Neural crest cell (in vitro differentiated cells): ENCODE measurements around the gene EIF2AK3. TPM values are rescaled to one million over a fixed set of nuclear protein-coding genes. Genes with fewer than 3 reads are reported as not detected.

ENCODE experiments used
- DNase-seq: peaks from one replicate; pipeline ENCODE4 v3.0.0; 2021; ENCODE audit warnings: low read depth, mixed read lengths, low spot score
- H3K27ac Mint-ChIP-seq: one replicate; pipeline ENCODE4 v1.8.0; 2021; ENCODE audit warnings: mild to moderate bottlenecking, mixed read lengths; ENCODE audit not compliant: unreplicated experiment
- H3K27me3 Mint-ChIP-seq: 2 replicates; pipeline ENCODE4 v1.8.0; 2021; ENCODE audit warnings: low read depth, mild to moderate bottlenecking, mixed read lengths
- H3K36me3 Mint-ChIP-seq: 2 replicates; pipeline ENCODE4 v1.8.0; 2021; ENCODE audit warnings: low read depth, mild to moderate bottlenecking, mixed read lengths
- H3K4me1 Mint-ChIP-seq: 2 replicates; pipeline ENCODE4 v1.8.0; 2021; ENCODE audit warnings: mixed read lengths
- H3K4me3 Mint-ChIP-seq: one replicate; pipeline ENCODE4 v1.8.0; 2021; ENCODE audit warnings: mild to moderate bottlenecking, mixed read lengths
- H3K9me3 Mint-ChIP-seq: 2 replicates; pipeline ENCODE4 v1.8.0; 2021; ENCODE audit warnings: mixed read lengths
- CTCF ChIP-seq: fragments of 200-600 bp; sonication (generic); conservative IDR thresholded peaks from 2 replicates; pipeline ENCODE4 v1.5.0; 2021; ENCODE audit warnings: antibody characterized with exemption, mild to moderate bottlenecking
- total RNA-seq: library from RNA; stranded (reverse); gene quantifications from 2 replicates; pipeline ENCODE4 v1.2.1, GENCODE V29; 2021

The EIF2AK3 gene
- total RNA-seq, 1 donor from 2014 or later: 15.2 TPM

- H3K4me1 Mint-ChIP-seq: no peaks in the 10 kb centered on the region
- no peaks in the 10 kb centered on the region for H3K27me3 Mint-ChIP-seq
- no peaks in the 10 kb centered on the region for H3K9me3 Mint-ChIP-seq
- H3K36me3 Mint-ChIP-seq: peaks cover 14% of the 10 kb centered on the region
- TF ChIP-seq CTCF: no peak
- H3K27ac Mint-ChIP-seq: no peak overlapping the region
- no peak overlapping the region for H3K4me3 Mint-ChIP-seq
- no peak for DNase-seq
Measured at GRCh38 chr2:88580088-88580487, 47.2 kb downstream of the EIF2AK3 start.

GRCh38 chr2:88575630-88576029, 51.6 kb downstream of the EIF2AK3 start:
- no peak overlapping the region for H3K27ac Mint-ChIP-seq
- H3K4me3 Mint-ChIP-seq: no peak overlapping the region
- no peak for TF ChIP-seq CTCF
- H3K36me3 Mint-ChIP-seq: peaks cover 15% of the 10 kb centered on the region
- H3K9me3 Mint-ChIP-seq: no peaks in the 10 kb centered on the region
- DNase-seq: no peak
- H3K4me1 Mint-ChIP-seq: no peaks in the 10 kb centered on the region
- H3K27me3 Mint-ChIP-seq: no peaks in the 10 kb centered on the region

- H3K9me3 Mint-ChIP-seq: no peaks in the 10 kb centered on the region
- no peak for DNase-seq
- H3K4me3 Mint-ChIP-seq: no peak overlapping the region
- no peak overlapping the region for H3K27ac Mint-ChIP-seq
- H3K4me1 Mint-ChIP-seq: no peaks in the 10 kb centered on the region
- H3K27me3 Mint-ChIP-seq: no peaks in the 10 kb centered on the region
- H3K36me3 Mint-ChIP-seq: peaks cover 15% of the 10 kb centered on the region
- TF ChIP-seq CTCF: no peak
Measured at GRCh38 chr2:88575051-88575450, 52.2 kb downstream of the EIF2AK3 start.

GRCh38 chr2:88574445-88574844, 52.8 kb downstream of the EIF2AK3 start:
- Mint-ChIP-seq H3K4me1 (no peaks in the 10 kb centered on the region), H3K9me3 (no peaks in the 10 kb centered on the region), H3K36me3 (peaks cover 15% of the 10 kb centered on the region), H3K27me3 (no peaks in the 10 kb centered on the region), H3K27ac (no peak overlapping the region), H3K4me3 (no peak overlapping the region)
- no peak for TF ChIP-seq CTCF
- DNase-seq: no peak

GRCh38 chr2:88568179-88568578, 59.1 kb downstream of the EIF2AK3 start:
- no peak for TF ChIP-seq CTCF
- Mint-ChIP-seq H3K36me3 (peaks cover 3% of the 10 kb centered on the region), H3K4me3 (no peak overlapping the region), H3K4me1 (no peaks in the 10 kb centered on the region), H3K9me3 (no peaks in the 10 kb centered on the region), H3K27me3 (no peaks in the 10 kb centered on the region), H3K27ac (no peak overlapping the region)
- no peak for DNase-seq

- H3K4me1 Mint-ChIP-seq: no peaks in the 10 kb centered on the region
- H3K27ac Mint-ChIP-seq: no peak overlapping the region
- no peaks in the 10 kb centered on the region for H3K9me3 Mint-ChIP-seq
- H3K36me3 Mint-ChIP-seq: peaks cover 3% of the 10 kb centered on the region
- no peaks in the 10 kb centered on the region for H3K27me3 Mint-ChIP-seq
- no peak for DNase-seq
- TF ChIP-seq CTCF: no peak
- no peak overlapping the region for H3K4me3 Mint-ChIP-seq
Measured at GRCh38 chr2:88564402-88564801, 62.9 kb downstream of the EIF2AK3 start.
